Iris pigment epithelial cell (primary cell): ENCODE measurements around the gene STRIP1.

Source experiments
- DNase-seq: peaks from one replicate; pipeline ENCODE4 v3.0.0-alpha.2; 2011; ENCODE audit warnings: low read depth

Gene STRIP1

GRCh38 chr1:110091791-110092190 is 57.4 kb downstream of the STRIP1 start:
- no peak for DNase-seq

DNA sequence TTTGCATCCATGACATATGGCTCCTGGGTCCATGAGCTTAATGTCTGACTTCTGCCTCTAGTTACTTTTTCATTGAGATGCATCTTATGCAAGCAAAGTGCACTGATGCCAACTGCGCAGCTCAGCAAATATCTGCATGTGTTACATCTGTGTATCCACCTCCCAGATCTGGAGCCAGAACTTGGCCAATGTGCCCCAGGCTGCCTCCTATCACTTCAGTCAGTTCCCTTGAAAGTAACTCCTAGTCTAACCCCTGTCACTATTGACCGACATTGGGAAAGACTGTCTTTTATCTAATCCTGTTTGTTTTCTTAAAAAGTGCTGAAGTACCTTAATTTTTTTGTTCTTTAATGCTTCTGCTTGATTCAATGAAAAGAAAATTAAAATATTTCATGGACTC is 58.6 kb downstream of the STRIP1 start:
- DNase-seq, result no peak

- DNase-seq, result no peak
Observed at GRCh38 chr1:110094931-110095654, 60.7 kb downstream of the STRIP1 start.

GRCh38 chr1:110097507-110098221 is 63.2 kb downstream of the STRIP1 start:
- no peak for DNase-seq

DNA sequence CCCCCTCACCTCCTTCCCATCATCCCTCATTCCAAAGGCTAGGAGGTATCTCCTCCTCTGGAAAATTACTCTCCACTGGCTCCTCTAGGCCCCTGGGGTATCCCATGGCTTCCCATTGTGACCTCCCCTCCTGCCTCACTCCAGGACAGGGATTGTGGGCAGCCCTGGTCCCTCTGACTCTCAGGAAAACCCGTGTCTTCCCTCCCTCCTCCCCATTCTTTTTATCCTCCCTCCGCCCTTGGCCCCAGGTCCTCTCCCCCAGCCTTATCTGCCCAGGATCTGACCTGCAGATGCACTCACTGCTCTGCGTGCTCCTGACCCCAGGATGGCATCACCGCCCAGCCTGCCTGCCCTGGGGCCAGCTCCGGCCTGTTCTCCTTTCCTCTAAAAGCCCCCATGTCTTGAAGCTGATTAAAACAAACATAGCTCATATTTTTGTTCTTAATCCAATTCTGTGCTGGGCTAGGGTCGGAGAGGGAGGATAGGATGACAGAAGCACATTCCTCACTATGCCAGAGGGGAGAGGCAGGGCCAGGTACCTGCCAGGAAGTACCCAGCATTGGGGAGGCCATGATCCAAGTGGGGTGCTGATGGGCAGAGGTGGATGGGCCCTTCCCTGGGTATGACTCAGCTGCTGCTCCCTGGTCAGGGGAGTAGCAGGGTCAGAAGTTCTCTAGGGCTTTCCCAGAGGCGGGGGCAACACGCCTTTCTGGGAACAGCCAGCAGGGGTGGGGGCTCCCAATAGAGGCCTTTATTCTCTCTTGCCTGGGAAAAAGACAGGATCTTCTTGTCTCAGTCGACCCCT is 64.0 kb downstream of the STRIP1 start:
- no peak for DNase-seq

- DNase-seq, result no peak
Observed at GRCh38 chr1:110100335-110100734, 65.9 kb downstream of the STRIP1 start.

DNA sequence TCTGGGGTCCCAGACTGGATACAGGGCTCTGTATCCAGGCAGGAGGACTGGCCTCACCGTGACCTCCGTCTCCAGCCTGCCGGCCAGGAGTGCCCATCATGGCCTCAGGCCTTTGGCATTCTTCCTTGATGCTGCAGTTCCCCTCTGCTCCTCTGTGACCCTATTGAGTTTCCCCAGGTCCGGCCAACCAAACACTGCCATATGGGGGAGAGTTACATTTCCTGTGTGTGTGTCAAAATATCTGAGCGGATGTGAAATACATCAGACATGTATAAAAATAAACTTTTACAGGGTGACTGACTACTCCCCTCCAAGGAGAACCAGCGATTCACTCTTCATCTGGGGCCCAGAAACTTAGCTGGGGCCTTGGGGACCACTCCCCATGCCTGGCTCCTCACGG is 67.7 kb downstream of the STRIP1 start:
- DNase-seq, result peak; percentile 37
